ENCODE results near the gene PTPRG.
"Not testable (repeated sequence)": the region's sequence is repeated elsewhere in the genome, so short reads cannot be mapped to it uniquely, and the experiment has no call there.

PTPRG gene

DNA sequence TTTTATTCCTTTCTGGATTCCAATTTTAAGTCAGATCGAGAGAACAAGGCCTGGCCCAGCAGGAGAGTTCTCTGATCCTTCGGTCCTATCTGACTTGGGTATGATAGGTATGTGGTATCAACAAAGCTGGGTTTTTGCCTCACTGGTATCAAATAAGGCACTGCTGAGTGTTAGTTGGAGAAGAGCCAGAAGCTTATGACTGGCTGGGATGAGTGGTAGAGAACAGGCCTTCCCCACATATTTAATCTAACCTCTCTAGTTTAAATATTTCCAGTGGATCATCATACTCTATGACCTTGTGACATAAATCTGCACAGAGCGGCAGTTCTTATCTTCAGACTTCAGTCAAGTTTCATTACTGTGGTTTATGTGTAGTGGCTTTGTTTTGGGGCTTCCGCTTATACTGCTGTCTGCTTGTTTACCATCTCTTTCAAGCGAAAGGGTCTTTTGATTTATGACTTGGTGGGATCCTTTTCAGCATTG is 164.5 kb downstream of the PTPRG start:
- no peak for DNase-seq (ENCODE audit: low read depth)

DNA sequence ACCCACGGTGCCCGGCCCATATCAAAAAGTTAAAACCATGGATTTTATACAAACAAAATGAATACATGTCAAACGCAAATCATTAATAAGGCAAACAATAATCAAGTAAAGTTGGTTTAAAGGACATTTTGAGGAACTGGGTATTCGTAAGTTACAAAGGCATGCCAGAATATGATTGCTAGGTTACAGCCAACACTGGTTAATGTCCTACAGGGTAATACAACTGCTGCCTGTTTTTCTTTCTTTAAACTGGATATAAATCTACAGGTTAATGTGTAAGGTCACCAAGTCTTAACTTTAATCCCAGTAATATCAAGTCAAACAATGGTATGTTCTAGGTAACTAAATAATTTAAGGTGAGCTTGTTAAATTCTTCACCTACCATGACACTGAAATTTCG is 166.1 kb downstream of the PTPRG start:
- DNase-seq (ENCODE audit: low read depth) = no peak

DNA sequence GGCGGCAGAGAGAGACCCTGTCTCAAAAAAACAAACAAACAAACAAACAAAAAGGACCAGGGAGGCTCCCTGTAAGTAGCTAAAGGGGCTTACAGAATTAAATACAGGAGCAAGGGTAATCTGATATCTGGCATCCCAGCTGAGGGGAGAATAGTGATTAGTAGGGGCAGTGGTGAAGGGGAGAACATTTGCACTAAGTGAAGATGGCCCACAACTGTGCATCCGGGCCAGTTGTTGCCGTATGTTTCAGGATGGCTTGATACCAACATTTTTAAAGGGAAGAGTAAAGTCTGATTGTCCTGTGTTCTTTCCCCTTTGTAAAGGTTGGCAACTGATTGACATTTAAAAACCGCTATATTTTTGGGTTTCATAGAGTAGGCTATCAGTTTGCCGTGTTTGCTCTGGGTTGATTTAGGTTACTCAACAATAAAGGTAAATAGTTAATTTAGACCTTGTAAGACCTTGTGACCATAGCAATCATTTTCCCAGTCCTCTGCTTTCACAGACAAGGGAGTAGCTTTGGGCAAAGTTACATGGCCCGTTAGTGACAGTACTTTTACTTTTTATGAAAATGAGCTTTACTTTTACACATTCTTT is 167.8 kb downstream of the PTPRG start:
- DNase-seq (ENCODE audit: low read depth) = no peak

DNA sequence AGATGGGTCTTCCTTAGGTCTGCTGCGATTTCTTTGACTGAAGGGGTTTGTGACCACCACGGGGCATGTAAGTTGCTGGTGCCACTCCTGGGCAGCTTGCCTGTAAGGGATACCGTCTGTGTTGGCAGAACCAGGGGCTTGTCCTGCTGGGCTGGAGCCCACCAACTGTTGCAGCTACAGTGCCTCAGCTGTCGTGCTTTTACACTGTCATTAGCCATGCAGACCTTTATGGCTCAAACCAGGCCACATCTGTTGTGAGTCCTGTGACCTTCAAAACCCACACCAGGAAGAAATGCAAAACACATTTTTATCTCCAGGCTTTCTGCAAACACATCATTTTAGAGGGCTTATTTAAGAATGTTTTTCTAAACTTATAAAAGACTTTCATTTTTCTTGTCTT is 168.7 kb downstream of the PTPRG start:
- no peak for DNase-seq (ENCODE audit: low read depth)

DNA sequence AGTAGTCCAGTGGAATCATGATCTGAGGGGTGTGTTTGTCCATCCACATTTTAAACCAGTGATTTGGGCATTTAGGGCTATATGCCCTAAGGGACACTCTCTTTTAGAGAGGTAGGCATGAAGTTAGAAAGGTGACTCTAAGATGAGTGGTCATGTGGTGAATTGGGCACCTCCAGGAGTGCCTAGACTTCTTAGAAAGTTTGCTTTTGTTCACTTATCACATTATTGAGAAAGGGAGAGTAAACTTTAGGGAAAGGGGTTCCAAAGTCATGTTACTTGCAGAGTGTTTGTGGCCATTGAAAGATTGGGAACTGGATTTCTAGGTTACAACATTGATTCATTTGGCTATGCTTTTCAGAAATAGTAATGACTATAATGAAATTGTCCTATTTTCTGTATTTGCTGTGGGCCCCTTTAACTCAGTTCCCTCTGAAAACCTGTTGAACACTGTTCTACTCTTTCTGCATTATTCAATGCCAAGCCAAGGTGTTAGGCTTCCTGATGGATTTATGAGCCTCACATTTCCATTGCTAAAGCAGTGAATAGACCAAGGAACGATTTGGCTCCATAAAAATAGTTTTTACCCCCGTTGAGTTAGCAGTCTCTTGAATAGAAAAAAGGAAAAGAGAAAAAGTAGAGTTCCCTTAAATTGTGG is 169.3 kb downstream of the PTPRG start:
- DNase-seq (ENCODE audit: low read depth) = no peak

DNA sequence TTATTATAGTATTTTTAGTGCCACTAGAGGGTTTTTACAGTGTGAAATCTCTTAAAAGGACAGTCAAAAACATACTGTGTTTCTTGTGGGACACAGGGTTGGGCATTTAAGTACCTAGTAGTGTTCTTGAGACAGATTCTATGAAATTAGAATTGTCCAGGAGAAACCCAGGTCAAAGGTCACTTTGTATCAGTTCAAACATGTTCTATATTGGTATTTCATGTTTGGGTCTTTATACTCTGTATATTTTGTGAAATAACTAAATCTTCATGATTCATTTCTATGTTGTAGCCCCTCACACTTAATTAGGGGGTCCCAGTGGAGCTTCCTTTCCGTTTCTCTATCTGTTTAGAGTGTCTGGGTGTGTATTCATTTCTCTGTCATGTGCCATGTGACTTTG is 171.6 kb downstream of the PTPRG start:
- no peak for DNase-seq (ENCODE audit: low read depth)

DNA sequence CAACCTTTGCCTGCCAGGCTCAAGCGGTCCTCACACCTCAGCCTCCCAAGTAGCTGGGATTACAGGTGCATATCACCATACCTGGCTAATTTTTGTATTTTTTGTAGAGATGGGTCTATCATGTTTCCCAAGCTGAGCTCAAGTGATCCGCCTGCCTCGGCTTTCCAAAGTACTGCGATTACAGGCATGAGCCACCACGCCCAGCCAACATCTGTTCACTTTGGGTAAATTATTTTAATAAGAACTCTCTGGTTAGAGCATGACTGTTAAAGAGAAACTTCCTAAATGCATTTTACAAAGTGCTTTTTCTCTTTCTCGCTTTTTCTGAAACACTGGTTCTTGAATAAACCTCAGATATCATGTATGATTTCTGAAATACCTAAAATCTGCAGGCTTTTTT is 172.5 kb downstream of the PTPRG start:
- no peak for DNase-seq (ENCODE audit: low read depth)

DNA sequence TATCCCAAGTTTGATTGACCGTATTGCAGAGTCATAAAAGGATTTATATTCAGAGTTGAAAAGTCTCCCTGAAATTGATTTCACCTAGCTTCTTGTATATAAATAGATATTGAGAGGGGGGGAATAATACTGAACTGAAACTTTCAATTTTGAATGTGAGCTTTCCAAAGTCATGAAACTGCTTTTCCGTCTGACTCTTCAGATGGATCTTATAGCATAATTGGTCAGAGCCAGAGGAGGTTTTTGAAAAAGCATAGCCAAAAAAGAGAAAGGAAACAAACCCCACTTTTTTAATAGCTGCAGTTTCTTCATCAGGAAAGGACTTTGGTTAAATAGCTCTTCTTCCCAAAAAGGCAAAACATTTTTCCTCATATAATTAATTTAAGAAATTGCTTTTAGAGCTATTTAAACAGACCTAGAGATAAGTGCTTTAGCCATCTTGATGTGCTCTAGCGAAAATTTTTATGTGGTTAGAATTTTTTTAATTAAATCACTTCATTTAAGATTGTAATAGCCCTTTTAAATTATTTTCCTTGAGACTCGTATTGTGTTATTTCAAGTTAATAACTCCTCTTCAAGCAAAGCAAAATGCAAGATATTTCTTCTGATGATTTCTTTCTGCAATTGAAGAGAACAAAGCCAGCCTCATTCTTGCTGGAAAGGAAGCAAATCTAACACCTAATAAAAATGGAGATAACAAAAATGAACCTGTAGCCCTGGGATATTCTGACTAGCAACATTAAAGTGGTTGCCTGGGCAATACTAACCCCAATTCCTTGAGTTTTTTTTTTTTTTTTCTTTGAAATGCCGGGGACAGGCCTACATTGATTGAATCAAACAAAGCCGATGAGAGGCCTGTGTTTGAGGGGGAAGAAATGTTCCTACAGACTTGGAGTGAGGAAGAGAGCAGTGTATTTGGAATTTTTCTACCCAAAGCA is 173.6 kb downstream of the PTPRG start:
- no peak for DNase-seq (ENCODE audit: low read depth)

DNA sequence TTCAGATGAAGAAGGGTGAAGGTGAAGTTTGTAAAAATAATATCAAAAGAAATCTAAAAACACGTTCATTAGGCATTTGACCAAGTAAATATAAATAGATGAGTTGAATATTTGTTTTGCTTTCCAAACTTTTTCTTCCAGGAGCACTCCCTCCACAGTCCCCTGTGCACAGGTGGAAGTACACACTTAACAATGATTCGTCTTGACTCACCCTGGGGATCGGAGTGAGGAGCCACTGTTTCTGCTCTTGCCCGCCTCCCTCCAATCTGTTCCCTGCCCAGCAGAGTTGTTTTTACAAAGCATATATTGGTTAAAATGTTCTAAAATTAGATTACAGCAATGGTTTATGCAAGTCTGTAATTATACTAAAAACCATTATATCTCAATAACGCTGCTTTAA is 175.1 kb downstream of the PTPRG start:
- DNase-seq (ENCODE audit: low read depth) = no peak

DNA sequence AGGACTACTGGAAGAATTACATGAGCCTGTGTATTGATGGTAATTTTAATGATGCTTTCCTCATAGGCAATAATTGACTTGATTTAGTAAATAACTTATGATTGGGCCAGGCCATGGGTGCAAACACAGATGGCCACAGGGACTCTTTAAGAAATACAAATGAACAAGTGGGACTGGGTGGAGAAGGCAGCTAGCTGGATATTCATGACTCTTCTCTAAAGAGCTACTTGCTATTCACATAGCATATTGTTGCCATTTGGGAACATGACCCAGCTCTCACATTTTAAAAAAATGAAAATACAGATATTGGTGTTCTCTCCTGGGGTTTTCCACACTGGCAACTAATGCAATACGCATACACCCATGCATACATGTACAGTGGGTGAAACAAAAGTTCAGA is 178.3 kb downstream of the PTPRG start:
- DNase-seq (ENCODE audit: low read depth) = no peak

DNA sequence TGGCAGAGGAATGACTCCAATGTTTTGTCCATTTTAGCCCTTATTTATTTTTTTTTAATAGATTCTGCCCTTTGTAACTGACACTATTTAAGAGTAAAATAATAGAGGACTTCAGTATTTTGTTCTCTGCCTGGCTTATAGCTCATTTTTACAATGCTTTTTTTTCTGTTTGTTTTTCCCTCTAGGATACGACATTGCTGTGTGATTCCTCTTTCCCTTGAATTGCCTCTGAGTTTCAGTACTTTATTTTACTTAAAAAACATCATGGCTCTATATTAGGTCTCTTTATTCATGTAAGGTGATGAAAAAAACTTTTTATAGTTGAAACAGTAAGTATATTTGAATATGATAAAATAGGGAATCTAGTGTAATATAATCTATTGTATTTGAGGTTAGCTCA is 179.1 kb downstream of the PTPRG start:
- DNase-seq (ENCODE audit: low read depth) = no peak

DNA sequence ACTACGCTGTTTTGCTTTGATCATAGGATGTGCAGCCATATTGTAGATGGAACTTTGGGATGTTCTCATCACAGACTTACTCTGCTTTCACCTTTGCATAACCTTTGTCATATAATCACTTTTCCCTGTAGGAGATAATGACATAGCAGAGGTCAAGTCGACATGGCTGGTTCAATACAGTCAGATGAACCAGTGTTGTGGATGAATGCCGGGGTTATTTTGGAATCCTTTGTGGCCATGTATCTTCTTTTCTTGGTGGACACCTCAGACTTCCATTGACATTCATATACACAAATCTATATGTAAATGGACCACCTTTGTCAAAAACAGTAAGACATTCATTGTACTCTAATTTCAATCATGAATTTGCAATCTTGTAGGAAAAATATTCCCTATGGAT is 180.2 kb downstream of the PTPRG start:
- no peak for DNase-seq (ENCODE audit: low read depth)

DNA sequence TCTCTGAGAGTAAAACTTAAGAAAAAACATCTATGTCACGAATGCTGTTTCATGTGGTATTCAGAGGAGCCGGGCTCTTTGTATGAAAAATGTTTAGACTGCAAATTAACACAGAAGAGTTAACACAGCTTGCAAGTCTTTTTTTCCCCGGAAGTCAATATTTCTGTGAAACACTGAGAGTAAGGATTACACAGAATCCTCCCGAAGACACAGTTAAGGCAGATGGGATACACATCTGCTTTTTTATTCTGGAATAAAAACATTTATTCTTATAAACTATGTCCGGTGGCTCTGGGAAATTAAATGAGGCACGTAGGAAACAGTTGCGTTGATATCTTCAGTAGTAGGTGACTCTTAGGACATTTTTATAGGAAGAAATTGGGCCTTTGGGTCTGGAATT is 180.6 kb downstream of the PTPRG start:
- DNase-seq (ENCODE audit: low read depth) = no peak

DNA sequence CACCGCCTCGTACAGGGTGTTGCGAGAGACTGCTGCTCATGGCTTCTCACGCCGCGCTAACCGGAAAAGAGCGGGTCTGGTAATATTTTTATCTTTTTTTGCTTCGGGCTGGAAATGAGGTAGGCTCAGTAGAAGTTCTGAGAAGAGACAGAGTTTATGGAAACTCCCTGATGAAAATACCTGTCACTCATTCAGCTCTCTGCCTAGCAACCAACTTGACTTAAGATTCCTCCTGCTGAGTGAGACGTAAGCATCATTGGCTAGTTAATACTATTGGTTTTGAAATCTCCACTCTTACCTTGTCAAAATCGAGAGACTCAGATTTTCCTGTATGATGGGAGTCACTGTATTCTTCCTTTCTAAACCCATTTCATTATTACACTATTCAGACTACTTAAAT is 181.7 kb downstream of the PTPRG start:
- DNase-seq (ENCODE audit: low read depth) = no peak

DNA sequence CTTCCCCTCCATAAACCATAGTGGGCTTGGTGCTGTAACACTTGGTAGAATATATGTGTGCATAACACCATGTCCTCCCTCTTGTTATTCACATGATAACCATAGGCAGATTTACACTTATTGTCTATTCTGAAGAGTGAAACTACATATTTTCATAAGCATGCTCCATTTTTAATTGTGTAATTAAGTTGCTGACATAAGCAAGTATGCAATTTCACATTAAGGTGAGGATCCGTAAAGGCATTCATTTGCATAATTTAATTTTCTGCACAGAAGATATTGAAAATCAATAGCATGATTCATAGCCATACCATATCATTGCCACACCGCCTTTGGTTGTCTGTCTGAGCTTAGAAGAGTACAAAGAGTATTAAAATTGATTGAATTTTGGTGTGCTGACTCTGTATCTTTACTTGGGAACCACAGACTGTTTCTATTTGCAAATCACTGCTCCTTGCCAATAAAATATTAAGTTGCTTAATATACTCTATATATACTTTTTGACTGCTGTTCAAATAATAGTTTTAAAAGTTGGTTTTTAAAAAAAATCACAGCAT is 182.4 kb downstream of the PTPRG start:
- no peak for DNase-seq (ENCODE audit: low read depth)

DNA sequence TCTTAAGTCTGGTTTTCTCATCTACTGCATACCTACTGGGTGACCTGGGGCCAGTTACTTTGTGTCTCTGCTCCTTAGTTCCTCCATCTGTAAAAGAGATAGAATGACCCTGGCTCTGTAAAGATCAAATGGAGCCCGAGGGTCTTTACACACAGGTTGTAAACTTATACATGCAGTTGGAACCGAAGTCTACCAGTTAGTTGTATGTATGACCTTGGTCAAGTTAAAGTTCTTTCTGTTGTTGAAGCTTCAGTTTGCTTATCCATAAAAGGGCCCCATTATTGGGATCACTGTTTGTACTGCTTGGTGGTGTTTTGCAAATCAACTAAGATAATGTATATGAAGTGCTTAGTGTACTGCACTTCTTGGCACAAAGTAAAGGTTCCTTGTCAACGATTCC is 186.9 kb downstream of the PTPRG start:
- no peak for DNase-seq (ENCODE audit: low read depth)

DNA sequence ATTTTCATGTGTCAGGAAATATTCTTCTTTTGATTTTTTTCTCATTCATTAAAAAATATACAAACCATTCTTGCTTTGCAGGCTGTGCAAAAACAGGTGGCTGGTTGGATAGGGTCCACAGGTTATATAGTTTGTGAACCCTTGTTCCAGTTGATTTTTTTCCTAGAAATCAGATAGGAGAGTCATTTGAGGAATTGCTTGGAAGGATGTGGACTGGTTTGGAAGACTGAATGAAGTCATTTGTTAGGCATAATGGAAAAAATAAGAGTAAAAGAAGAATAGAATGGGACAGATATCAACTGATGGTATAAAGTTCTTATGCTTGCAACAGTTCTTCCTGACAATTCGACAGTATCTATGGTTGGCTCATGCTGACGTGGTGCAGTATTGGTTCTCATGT is 189.4 kb downstream of the PTPRG start:
- no peak for DNase-seq (ENCODE audit: low read depth)

DNA sequence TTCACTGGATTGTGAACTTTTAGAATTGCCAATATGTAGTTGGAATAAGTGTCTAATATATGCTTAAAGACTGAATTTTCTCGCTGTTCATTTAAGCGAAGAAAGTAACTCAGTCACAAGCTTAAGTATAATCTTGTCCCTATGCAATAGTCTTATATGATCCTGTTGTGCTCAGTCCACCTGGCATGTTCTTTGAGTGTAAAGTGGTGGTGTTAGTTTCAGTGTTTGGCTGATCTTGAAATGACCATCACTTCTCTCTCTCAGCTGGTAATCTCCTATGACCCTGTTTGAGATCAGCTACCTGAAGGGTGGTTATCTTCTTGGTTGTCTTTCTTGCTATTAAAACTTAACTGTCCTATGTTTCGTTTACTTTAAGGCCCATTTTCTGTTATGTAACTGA is 197.5 kb downstream of the PTPRG start:
- DNase-seq (ENCODE audit: low read depth) = no peak

DNA sequence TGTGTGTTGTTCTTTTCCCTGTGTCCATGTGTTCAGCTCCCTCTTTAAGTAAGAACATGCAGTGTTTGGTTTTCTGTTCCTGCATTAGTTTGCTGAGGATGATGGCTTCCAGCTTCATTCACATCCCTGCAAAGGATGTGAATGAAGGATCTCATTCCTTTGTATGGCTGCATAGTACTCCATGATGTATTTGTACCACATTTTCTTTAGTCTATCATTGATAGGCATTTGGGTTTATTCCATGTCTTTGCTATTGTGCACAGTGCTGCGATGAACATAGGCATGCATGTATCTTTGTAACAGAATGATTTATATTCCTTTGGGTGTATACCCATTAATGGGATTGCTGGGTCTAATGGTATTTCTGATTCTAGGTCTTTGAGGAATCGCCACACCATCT is 199.4 kb downstream of the PTPRG start:
- DNase-seq (ENCODE audit: low read depth) = not testable (repeated sequence)

DNA sequence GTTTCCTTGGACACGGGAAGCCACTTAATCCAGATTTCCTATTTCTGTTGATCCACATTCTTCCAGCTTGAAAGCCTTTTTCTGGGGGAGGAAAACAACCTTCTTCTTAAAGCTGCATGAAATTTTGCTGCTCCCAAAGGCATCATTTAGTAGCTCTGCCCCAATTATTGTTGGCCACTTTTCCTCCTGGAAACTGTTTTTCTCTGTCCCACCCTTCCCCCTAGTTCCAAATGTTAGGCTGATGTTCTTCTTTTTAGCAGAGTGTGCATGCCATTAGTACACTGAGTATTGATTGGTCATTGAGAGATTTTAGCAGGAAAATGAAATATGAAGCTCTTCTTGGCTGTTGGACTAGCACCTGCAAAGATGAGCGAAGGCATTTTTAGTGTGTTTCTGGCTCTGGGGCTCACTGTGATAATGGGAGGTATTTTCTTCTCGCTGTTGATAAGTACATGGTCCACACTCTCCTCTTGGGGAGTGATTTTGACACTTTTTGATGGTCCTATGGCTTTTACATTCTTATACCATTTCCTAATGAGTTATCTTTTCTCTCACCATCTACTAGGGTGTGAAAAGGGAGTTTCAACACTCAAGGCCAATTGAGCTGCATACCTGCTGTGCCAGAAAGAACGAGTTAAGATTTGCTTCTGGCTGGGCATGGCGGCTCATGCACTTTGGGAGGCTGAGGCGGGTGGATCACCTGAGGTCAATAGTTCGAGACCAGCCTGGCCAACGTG is 200.5 kb downstream of the PTPRG start:
- no peak for DNase-seq (ENCODE audit: low read depth)

DNA sequence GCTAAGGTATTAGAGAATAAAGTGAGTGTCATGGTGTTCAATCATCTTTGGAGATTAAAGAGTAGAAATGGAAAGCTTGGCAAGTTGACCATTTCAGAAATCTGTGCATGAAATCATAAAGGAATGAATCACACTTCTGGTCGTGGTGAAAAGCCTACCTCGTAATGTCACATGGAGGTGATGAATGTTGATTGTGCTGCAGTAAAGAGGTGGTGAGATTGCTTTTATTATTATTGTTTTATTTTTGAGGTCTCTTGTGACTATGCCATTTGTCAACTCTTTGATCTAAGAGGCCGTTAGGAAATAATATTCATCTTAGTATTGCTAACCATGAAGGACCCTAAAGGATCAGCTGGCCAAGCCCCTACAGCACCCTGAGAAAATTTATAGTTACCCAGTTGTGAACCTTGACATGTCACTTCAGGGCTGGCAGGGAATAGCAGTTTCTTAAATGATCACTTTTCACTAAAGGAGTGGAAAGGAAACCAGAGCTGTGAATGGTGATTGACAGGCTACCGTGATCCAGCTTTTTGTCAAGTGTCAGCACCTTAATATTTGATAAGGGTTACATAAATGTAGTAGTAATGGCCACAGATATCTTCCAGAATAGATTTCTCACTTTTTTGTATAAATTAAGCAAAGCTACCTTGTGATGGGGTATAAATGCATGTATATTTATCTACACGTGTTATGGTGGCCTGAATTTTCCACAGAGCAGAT is 203.9 kb downstream of the PTPRG start:
- DNase-seq (ENCODE audit: low read depth) = no peak
